HG03159 (cell line): ENCODE data around the gene TGFBR2.

ENCODE experiments used
- ATAC-seq: cut with Tn5 transposase; IDR thresholded peaks from one replicate; pipeline ENCODE4 v1.9.1; 2021; ENCODE audit warnings: mild to moderate bottlenecking, moderate library complexity; ENCODE audit not compliant: unreplicated experiment

TGFBR2 gene

GRCh38 chr3:30688776-30689641 is 82.6 kb downstream of the TGFBR2 start:
- no peak for ATAC-seq

GRCh38 chr3:30690199-30690598 is 83.8 kb downstream of the TGFBR2 start:
- ATAC-seq: no peak

GRCh38 chr3:30691249-30691880 is 85.0 kb downstream of the TGFBR2 start:
- no peak for ATAC-seq

- no peak for ATAC-seq
Measured at GRCh38 chr3:30691944-30692343, 85.5 kb downstream of the TGFBR2 start.

- no peak for ATAC-seq
Measured at GRCh38 chr3:30692498-30693130, 86.2 kb downstream of the TGFBR2 start.

- ATAC-seq: peak; percentile 97
Measured at GRCh38 chr3:30693470-30694120, 87.2 kb downstream of the TGFBR2 start.

GRCh38 chr3:30694148-30694547 is 87.7 kb downstream of the TGFBR2 start:
- ATAC-seq: no peak

- ATAC-seq: no peak
Measured at GRCh38 chr3:30694668-30695067, 88.3 kb downstream of the TGFBR2 start.

GRCh38 chr3:30695302-30696061 is 89.1 kb downstream of the TGFBR2 start:
- no peak for ATAC-seq

- ATAC-seq: no peak
Measured at GRCh38 chr3:30696403-30696819, 90.0 kb downstream of the TGFBR2 start.

- no peak for ATAC-seq
Measured at GRCh38 chr3:30696896-30697295, 90.5 kb downstream of the TGFBR2 start.

- ATAC-seq: no peak
Measured at GRCh38 chr3:30698549-30698948, 92.1 kb downstream of the TGFBR2 start.

- no peak for ATAC-seq
Measured at GRCh38 chr3:30699927-30700326, 93.5 kb downstream of the TGFBR2 start.

- no peak for ATAC-seq
Measured at GRCh38 chr3:30700702-30701321, 94.4 kb downstream of the TGFBR2 start.

GRCh38 chr3:30702038-30702827 is 95.8 kb downstream of the TGFBR2 start:
- ATAC-seq: no peak

- ATAC-seq: no peak
Measured at GRCh38 chr3:30702828-30703397, 96.5 kb downstream of the TGFBR2 start.

GRCh38 chr3:30704931-30705890 is 98.8 kb downstream of the TGFBR2 start:
- ATAC-seq: no peak

GRCh38 chr3:30707825-30708224 is 101.4 kb downstream of the TGFBR2 start:
- no peak for ATAC-seq
